SHP77 (cell line): ENCODE measurements around the gene TBC1D22A.

Source experiments
- DNase-seq, 2 experiments: peaks; one replicate each; lab custom pipeline; 2025; lab: John Stamatoyannopoulos, UW

Gene TBC1D22A

GRCh38 chr22:46958191-46958590 lies 195.7 kb downstream of the TBC1D22A start:
- DNase-seq, result no peak

- DNase-seq, result no peak
These were observed 196.2 kb downstream of the TBC1D22A start for GRCh38 chr22:46958658-46959057.

GRCh38 chr22:46959369-46959768 lies 196.9 kb downstream of the TBC1D22A start:
- no peak for DNase-seq

- DNase-seq, result peak in 1 of 2 experiments; percentile 27
These were observed 199.3 kb downstream of the TBC1D22A start for GRCh38 chr22:46961591-46962295.

GRCh38 chr22:46962406-46962805 lies 200.0 kb downstream of the TBC1D22A start:
- no peak for DNase-seq

- peak; percentile 91 to 93 for DNase-seq
These were observed 201.5 kb downstream of the TBC1D22A start for GRCh38 chr22:46963672-46964545.

GRCh38 chr22:46964773-46965550 lies 202.5 kb downstream of the TBC1D22A start:
- DNase-seq, result no peak

GRCh38 chr22:46965555-46966494 lies 203.4 kb downstream of the TBC1D22A start:
- no peak for DNase-seq

- DNase-seq, result no peak
These were observed 204.0 kb downstream of the TBC1D22A start for GRCh38 chr22:46966495-46966845.

GRCh38 chr22:46966846-46967245 lies 204.4 kb downstream of the TBC1D22A start:
- DNase-seq, result no peak

- DNase-seq, result no peak
These were observed 205.3 kb downstream of the TBC1D22A start for GRCh38 chr22:46967445-46968358.

- no peak for DNase-seq
These were observed 205.9 kb downstream of the TBC1D22A start for GRCh38 chr22:46968359-46968740.

GRCh38 chr22:46968848-46969247 lies 206.4 kb downstream of the TBC1D22A start:
- no peak for DNase-seq

GRCh38 chr22:46969491-46969890 lies 207.0 kb downstream of the TBC1D22A start:
- DNase-seq, result no peak

GRCh38 chr22:46969961-46970360 lies 207.5 kb downstream of the TBC1D22A start:
- no peak for DNase-seq

- no peak for DNase-seq
These were observed 208.1 kb downstream of the TBC1D22A start for GRCh38 chr22:46970411-46971098.

- no peak for DNase-seq
These were observed 208.8 kb downstream of the TBC1D22A start for GRCh38 chr22:46971099-46971763.

- DNase-seq, result no peak
These were observed 209.3 kb downstream of the TBC1D22A start for GRCh38 chr22:46971764-46972125.

GRCh38 chr22:46972256-46972655 lies 209.8 kb downstream of the TBC1D22A start:
- no peak for DNase-seq
